OCI-LY7 (cell line): Measurements from ENCODE around the gene RHOU.

Source experiments
- CTCF ChIP-seq: fragments of 200-600 bp; sonication (generic); conservative IDR thresholded peaks from 2 replicates; pipeline ENCODE4 v1.5.1; 2014; ENCODE audit warnings: mild to moderate bottlenecking, antibody characterized with exemption, low read length, moderate library complexity, mixed read lengths
- EZH2phosphoT487 ChIP-seq: fragments of 200-600 bp; sonication (generic); IDR thresholded peaks from 2 replicates; pipeline ENCODE4 v1.6.1; 2018; ENCODE audit warnings: low read depth, borderline replicate concordance, mild to moderate bottlenecking, mixed run types, antibody characterized with exemption, low read length, moderate library complexity, mixed read lengths

DNA sequence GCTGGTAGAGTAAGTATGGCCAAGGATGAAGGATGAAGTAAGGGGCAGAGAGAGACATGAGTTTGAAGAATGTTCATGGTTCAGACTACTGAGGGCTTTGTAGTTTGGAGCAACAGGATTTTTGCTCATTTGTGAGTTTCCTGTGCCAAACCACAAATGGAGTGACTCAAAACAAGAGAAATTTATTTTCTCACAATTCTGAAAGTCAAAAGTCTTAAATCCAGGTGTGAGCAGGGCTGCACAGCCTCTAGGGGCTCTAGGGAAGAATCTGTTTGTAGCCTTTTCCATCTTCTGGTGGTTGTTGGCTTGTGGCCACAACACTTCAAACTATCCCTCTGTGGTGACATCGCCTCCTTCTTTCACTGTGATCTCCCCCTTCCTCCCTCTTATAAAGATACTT lies 58.9 kb downstream of the RHOU start:
- no peak for TF ChIP-seq EZH2phosphoT487
- no peak for TF ChIP-seq CTCF
